ENCODE results near the gene RBM23.

The RBM23 gene

GRCh38 chr14:22886500-22887259 is 32.3 kb downstream of the RBM23 start:
- DNase-seq (ENCODE audit: low read depth in 4 of 4, low spot score in 1 of 4): peak in 3 of 4 experiments; percentile 13 to 59 (median 49)

GRCh38 chr14:22885975-22886374 is 33.0 kb downstream of the RBM23 start:
- DNase-seq (ENCODE audit: low read depth in 4 of 4, low spot score in 1 of 4): no peak

- no peak for DNase-seq (ENCODE audit: low read depth in 4 of 4, low spot score in 1 of 4)
These were observed 34.0 kb downstream of the RBM23 start for GRCh38 chr14:22884738-22885523.

DNA sequence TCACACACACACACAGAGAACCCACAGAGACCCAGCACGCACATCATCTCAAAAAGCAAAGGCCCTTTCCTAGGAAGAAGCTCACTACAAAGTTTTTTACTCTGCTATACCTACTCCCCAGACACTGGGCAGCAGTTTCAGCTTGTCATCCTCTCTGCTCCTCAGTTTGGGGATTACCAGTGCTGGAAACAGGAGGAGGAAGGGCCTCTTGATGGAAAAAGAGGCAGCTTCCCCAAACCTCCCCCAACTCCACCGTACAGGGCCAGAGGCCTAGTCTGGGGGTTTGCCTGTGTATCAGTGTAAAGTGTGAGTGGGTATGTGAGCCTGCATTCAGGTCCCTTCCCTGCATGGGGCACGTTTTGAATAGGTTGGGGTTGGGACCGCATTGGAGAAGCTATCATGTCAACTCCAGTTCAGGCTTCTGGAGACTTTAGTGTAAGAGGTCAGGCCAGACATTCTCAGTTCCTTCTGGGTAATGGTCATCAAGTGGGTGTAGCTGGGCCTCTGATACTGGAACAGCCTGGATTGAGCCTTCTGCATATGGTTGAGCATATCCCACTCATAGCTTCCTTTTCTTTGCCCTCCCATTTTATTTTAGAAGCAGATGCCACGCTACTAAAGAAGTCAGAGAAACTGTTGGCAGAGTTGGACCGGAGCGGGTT is 34.7 kb downstream of the RBM23 start:
- DNase-seq (ENCODE audit: low read depth in 4 of 4, low spot score in 1 of 4): no peak

DNA sequence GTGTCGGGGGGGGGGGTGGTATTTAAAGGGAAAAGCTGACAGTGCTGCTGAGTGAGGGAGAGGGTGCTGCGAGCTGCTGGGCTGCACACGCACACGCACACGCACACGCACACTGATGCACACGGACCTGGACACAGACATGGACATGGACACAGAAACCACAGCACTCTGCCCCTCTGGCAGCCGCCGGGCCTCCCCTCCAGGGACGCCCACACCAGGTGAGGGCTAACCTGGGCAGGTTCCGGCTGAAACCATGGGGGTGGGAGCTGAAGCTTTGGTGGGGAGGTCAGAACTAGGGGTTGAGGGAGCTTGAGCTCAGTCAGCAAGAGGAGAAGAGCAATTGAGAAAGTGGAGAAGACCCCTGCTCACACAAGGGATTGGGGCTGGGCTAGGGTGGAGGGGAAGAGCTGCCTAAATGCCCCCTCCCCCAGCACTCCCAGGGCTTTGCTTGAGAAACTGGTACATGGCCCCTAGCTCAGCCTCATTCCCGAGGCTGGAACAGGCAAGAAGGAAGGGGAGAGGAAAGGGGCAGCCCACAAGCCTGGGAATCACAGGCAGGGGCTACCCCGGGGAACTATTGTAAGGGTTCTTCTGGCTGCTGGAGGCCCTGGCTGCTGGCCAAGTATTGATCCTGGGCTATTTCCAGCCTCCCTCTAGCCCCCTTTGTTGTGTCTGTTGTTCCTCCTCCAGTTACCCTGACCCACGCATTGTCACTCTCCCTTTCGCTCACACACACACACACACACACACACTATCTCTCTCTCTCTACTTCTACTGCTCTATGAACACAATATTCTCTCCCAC is 35.6 kb downstream of the RBM23 start, which contains the start of gene REM2:
Gene REM2 (plus strand): TSS at position 50 of the 804 bp plus-strand sequence. CDS start 66 bp downstream, at position 116.
- DNase-seq (ENCODE audit: low read depth in 4 of 4, low spot score in 1 of 4): no peak

- no peak for DNase-seq (ENCODE audit: low read depth in 4 of 4, low spot score in 1 of 4)
These were observed 36.3 kb downstream of the RBM23 start for GRCh38 chr14:22882529-22883172.

DNA sequence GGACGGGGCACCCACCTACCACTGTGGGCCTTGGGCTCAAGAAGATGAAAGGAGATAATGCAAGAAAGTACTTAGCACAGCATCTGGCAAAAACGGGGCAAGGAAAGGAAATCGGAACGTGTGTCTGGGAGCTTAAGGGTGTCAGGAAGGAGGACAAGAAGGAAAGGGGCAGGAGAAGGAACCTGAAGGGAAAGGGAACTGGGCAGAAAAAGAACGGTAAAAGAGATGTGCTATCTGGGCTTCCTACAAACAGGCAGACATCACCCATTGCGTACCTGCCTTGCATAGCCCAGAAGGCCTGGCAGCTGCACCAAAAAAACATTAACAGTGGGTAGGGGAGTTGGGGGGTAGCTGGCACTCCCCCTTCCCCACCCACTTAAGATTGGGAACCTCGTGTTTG is 36.9 kb downstream of the RBM23 start:
- no peak for DNase-seq (ENCODE audit: low read depth in 4 of 4, low spot score in 1 of 4)

GRCh38 chr14:22878271-22879246 is 40.4 kb downstream of the RBM23 start:
- DNase-seq (ENCODE audit: low read depth in 4 of 4, low spot score in 1 of 4): no peak

GRCh38 chr14:22877000-22877501 is 41.9 kb downstream of the RBM23 start:
- DNase-seq (ENCODE audit: low read depth in 4 of 4, low spot score in 1 of 4): no peak

DNA sequence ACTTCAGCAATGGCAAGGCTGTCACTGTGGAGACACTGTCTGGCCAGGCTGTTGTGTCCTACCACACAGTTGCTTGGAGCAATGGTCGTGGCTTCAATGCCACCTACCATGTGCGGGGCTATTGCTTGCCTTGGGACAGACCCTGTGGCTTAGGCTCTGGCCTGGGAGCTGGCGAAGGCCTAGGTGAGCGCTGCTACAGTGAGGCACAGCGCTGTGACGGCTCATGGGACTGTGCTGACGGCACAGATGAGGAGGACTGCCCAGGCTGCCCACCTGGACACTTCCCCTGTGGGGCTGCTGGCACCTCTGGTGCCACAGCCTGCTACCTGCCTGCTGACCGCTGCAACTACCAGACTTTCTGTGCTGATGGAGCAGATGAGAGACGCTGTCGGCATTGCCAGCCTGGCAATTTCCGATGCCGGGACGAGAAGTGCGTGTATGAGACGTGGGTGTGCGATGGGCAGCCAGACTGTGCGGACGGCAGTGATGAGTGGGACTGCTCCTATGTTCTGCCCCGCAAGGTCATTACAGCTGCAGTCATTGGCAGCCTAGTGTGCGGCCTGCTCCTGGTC is 43.1 kb downstream of the RBM23 start:
- no peak for DNase-seq (ENCODE audit: low read depth in 4 of 4, low spot score in 1 of 4)

DNA sequence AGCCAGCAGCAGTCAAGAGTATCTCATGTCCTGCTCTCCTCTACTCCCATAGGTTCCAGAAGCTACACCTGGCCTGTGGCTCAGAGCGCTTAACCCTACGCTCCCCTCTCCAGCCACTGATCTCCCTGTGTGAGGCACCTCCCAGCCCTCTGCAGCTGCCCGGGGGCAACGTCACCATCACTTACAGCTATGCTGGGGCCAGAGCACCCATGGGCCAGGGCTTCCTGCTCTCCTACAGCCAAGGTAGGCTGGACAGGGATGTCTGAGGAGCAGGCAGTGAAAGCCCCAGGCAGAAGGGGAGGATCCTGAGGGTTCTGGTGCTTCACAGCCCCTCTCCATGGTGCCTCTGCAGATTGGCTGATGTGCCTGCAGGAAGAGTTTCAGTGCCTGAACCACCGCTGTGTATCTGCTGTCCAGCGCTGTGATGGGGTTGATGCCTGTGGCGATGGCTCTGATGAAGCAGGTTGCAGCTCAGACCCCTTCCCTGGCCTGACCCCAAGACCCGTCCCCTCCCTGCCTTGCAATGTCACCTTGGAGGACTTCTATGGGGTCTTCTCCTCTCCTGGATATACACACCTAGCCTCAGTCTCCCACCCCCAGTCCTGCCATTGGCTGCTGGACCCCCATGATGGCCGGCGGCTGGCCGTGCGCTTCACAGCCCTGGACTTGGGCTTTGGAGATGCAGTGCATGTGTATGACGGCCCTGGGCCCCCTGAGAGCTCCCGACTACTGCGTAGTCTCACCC is 43.8 kb downstream of the RBM23 start:
- no peak for DNase-seq (ENCODE audit: low read depth in 4 of 4, low spot score in 1 of 4)

GRCh38 chr14:22872833-22873520 is 46.0 kb downstream of the RBM23 start:
- no peak for DNase-seq (ENCODE audit: low read depth in 4 of 4, low spot score in 1 of 4)

DNA sequence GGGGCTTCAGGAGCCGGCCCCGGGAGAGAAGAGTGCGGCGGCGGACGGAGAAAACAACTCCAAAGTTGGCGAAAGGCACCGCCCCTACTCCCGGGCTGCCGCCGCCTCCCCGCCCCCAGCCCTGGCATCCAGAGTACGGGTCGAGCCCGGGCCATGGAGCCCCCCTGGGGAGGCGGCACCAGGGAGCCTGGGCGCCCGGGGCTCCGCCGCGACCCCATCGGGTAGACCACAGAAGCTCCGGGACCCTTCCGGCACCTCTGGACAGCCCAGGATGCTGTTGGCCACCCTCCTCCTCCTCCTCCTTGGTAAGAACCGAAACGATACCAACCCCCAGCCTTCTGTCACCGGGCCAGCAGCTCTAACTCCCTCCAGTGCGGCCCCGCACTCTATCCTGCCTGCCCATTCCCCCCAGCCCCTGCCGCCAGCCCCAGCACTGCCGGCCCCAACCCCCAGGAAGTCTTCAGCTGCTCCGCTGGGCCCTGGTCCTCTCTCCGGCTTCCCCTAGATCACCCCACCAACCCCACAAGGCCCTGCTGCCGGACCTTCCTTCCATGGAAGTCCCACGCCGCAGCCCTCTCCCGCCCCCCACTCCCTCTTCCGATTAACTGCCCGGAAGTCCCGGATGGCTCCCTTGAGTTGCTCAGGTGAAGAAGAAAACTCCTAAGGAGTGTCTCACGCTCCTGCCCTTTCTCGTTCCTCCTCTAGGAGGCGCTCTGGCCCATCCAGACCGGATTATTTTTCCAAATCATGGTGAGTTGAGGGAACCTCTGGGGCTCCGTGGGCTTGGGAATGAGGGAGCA is 46.7 kb downstream of the RBM23 start:
- peak; percentile 47 to 60 (median 54) for DNase-seq (ENCODE audit: low read depth in 4 of 4, low spot score in 1 of 4)

DNA sequence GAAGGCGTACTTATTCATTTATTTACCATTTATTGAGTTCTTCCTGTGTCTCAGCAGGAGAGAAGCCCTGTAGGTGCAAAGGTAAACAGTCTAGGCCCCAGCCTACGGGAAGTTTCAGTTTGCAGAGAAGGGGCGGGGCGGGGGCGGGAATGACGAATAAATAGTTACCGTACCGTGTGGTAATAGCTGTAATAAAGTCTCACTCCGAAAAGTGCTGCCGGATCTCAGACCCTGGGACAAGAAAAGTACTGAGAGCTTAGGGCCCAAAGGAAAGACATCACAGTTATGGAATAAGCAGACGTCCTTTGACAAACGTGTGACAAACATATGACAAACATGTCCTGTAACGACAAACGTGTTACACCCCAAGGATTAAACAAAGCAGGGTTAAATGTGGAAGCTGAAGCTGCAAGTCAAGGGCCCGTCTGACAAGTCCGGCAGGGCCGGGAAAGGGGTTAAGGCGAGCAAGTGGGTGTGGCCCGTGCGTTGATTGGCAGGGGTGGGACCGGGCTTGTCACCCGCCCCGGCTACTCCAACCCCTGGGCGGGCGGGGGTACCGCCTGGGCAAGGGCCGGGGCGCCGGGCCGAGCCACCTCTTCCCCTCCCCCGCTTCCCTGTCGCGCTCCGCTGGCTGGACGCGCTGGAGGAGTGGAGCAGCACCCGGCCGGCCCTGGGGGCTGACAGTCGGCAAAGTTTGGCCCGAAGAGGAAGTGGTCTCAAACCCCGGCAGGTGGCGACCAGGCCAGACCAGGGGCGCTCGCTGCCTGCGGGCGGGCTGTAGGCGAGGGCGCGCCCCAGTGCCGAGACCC is 47.5 kb downstream of the RBM23 start, which contains the start of gene LRP10:
Gene LRP10 (plus strand): TSS at position 517 of the 809 bp plus-strand sequence. CDS start 564 bp downstream, outside the sequence.
- peak; percentile 43 to 72 (median 52) for DNase-seq (ENCODE audit: low read depth in 4 of 4, low spot score in 1 of 4)

DNA sequence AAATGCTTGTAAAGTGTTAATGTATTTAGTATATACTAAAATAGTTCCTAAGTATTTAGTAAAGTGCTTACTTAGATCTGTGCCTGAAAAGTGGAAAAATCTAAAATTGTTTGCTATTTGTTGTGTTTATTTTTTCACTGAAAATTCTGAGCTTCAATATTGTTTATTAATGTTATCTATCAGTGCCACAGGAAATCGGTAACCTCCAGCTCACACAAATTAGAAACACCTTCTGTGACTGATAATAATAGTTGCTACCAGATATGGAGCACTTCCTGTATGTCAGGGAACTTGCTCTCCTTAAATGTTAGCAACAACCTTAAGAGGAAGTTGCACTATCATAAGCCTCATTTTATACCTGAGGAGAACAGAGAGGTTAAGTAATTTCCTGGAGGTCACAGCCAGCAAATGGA is 48.1 kb downstream of the RBM23 start:
- DNase-seq (ENCODE audit: low read depth in 4 of 4, low spot score in 1 of 4): no peak

GRCh38 chr14:22866874-22867273 is 52.1 kb downstream of the RBM23 start:
- no peak for DNase-seq (ENCODE audit: low read depth in 4 of 4, low spot score in 1 of 4)
